Keratinocyte (primary cell): ENCODE results near the gene EPAS1. TPM values are rescaled to one million over a fixed set of nuclear protein-coding genes. Genes with fewer than 3 reads are reported as not detected.

Experiments used
- DNase-seq: peaks from one replicate; pipeline ENCODE4 v3.0.0-alpha.2; 2011; ENCODE audit warnings: low read depth, missing footprints, low spot score
- FAIRE-seq: peaks from 2 replicates; lab custom pipeline; 2011; peaks lifted over from hg19 to GRCh38; lab: Jason Lieb, UNC
- H2AFZ ChIP-seq: 2 replicates; pipeline ENCODE4 v1.6.0; 2012; ENCODE audit warnings: low read length, control low read depth, inconsistent platforms; ENCODE audit not compliant: control insufficient read depth
- H3K27ac ChIP-seq: 2 replicates; pipeline ENCODE4 v1.5.1; 2011; ENCODE audit warnings: low read length; ENCODE audit not compliant: control insufficient read depth, insufficient read depth
- H3K27me3 ChIP-seq: 3 replicates; pipeline ENCODE4 v1.6.0; 2011; ENCODE audit warnings: low read length; ENCODE audit not compliant: control insufficient read depth, insufficient read depth; ENCODE audit errors: extremely low read depth
- H3K36me3 ChIP-seq, 2 experiments: 2 replicates in 1 of 2; 3 replicates in 1 of 2; pipeline ENCODE4 v1.5.1; 2011; ENCODE audit warnings: low read length in 2 of 2, mild to moderate bottlenecking in 1 of 2; ENCODE audit not compliant: control insufficient read depth in 2 of 2, insufficient read depth in 2 of 2; ENCODE audit errors: extremely low read depth in 1 of 2
- H3K4me1 ChIP-seq: 3 replicates; pipeline ENCODE4 v1.5.1; 2011; ENCODE audit warnings: low read length; ENCODE audit not compliant: control insufficient read depth, insufficient read depth; ENCODE audit errors: extremely low read depth
- H3K4me2 ChIP-seq: 3 replicates; pipeline ENCODE4 v1.6.0; 2011; ENCODE audit warnings: low read depth, low read length; ENCODE audit not compliant: control insufficient read depth, insufficient read depth; ENCODE audit errors: extremely low read depth
- H3K4me3 ChIP-seq, 3 experiments: fragments of 200-600 bp in 1 of 3; sonication (generic) in 1 of 3; 2 replicates in 2 of 3; 3 replicates in 1 of 3; pipeline ENCODE4 v1.5.1; 2011 to 2016; ENCODE audit warnings: low read length in 3 of 3, mild to moderate bottlenecking in 3 of 3, control low read depth in 2 of 3, inconsistent platforms in 1 of 3, low read depth in 1 of 3, mixed read lengths in 1 of 3, mixed run types in 1 of 3, moderate library complexity in 1 of 3; ENCODE audit not compliant: control insufficient read depth in 2 of 3, insufficient read depth in 2 of 3; ENCODE audit errors: extremely low read depth in 1 of 3
- H3K79me2 ChIP-seq: 2 replicates; pipeline ENCODE4 v1.6.0; 2012; ENCODE audit warnings: low read length; ENCODE audit not compliant: control insufficient read depth, insufficient read depth
- H3K9ac ChIP-seq: 3 replicates; pipeline ENCODE4 v1.6.0; 2011; ENCODE audit warnings: low read length; ENCODE audit not compliant: control insufficient read depth, insufficient read depth; ENCODE audit errors: extremely low read depth
- H3K9me1 ChIP-seq: 3 replicates; pipeline ENCODE4 v1.6.0; 2011; ENCODE audit warnings: low read length; ENCODE audit not compliant: control insufficient read depth, insufficient read depth; ENCODE audit errors: extremely low read depth
- H3K9me3 ChIP-seq: 2 replicates; pipeline ENCODE4 v1.5.1; 2012; ENCODE audit warnings: low read depth, low read length; ENCODE audit not compliant: control insufficient read depth
- H4K20me1 ChIP-seq: 3 replicates; pipeline ENCODE4 v1.6.0; 2011; ENCODE audit warnings: low read length; ENCODE audit not compliant: control insufficient read depth, insufficient read depth; ENCODE audit errors: extremely low read depth
- EZH2 ChIP-seq: IDR thresholded peaks from one replicate; pipeline ENCODE4 v1.6.1; 2012; ENCODE audit warnings: inconsistent platforms, mild to moderate bottlenecking, low read length, moderate library complexity
- dilution Hi-C: fragments of 300-500 bp; cut with MboI; formaldehyde crosslinking; loops from one replicate; pipeline ENCODE4 v1.7.0; 2020; ENCODE audit warnings: low sequenced_read_pairs; ENCODE audit not compliant: extremely low pct_ligation_motif_present
- polyA plus RNA-seq, 5 experiments: library from polyadenylated mRNA; depleted of rRNA in 3 of 5; stranded (reverse) in 3 of 5; stranded (forward) in 1 of 5; unstranded in 1 of 5; fragments of >200 nt; gene quantifications; 1 replicate in 1 of 5; 2 replicates in 3 of 5; 3 replicates in 1 of 5; pipeline versions ENCODE4 v1.2.1 to v1.2.3, GENCODE V29; 2011 to 2012; ENCODE audit warnings: missing spikeins in 2 of 5, low read depth in 1 of 5, low replicate concordance in 1 of 5
- TF ChIP-seq, protein P1 (sequence below), 3 experiments: IDR thresholded peaks in 1 of 3; conservative IDR thresholded peaks in 1 of 3; optimal IDR thresholded peaks in 1 of 3; 2 replicates in 2 of 3; 3 replicates in 1 of 3; pipeline versions ENCODE3 to v1.5.1; 2011; ENCODE audit warnings: low read length in 3 of 3, mild to moderate bottlenecking in 3 of 3, moderate library complexity in 2 of 3, control low read depth in 1 of 3, inconsistent platforms in 1 of 3; ENCODE audit not compliant: insufficient read depth in 2 of 3; ENCODE audit errors: extremely low read depth in 1 of 3

Gene EPAS1
- polyA plus RNA-seq, 1 donor (not counting 4 experiments of a cell fraction or from before 2014, with no cell fraction given): 96.7 TPM

DNA sequence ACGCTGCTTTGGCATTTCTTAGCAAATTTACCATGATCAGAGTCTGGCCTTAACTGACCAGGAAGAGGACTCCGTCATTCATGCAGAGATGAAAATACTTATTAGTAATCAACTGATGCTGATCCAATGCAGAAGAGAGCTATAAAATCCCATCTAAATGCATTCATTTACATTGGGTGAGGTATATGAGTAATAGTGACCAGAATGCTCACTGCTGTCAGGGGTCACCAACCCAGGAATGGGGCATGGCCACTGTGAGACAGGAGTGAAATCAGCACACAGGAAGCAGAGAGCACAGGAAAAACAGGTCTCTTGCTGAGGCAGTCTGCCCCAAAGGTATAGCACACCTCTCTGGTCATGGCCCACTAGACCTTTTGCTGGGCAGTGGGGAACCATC lies 114.0 kb downstream of the EPAS1 start:
- H3K9ac ChIP-seq: no peak overlapping the region
- FAIRE-seq (no peak), DNase-seq (no peak)
- no peaks in the 10 kb centered on the region for H3K9me3 ChIP-seq
- H3K4me3 ChIP-seq: no peak overlapping the region
- H3K4me2 ChIP-seq: no peak overlapping the region
- dilution Hi-C loops: no loop called here
- TF ChIP-seq EZH2: no peak
- TF ChIP-seq, protein P1, sequence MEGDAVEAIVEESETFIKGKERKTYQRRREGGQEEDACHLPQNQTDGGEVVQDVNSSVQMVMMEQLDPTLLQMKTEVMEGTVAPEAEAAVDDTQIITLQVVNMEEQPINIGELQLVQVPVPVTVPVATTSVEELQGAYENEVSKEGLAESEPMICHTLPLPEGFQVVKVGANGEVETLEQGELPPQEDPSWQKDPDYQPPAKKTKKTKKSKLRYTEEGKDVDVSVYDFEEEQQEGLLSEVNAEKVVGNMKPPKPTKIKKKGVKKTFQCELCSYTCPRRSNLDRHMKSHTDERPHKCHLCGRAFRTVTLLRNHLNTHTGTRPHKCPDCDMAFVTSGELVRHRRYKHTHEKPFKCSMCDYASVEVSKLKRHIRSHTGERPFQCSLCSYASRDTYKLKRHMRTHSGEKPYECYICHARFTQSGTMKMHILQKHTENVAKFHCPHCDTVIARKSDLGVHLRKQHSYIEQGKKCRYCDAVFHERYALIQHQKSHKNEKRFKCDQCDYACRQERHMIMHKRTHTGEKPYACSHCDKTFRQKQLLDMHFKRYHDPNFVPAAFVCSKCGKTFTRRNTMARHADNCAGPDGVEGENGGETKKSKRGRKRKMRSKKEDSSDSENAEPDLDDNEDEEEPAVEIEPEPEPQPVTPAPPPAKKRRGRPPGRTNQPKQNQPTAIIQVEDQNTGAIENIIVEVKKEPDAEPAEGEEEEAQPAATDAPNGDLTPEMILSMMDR (optimal IDR thresholded peaks at IDR 0.05 in 1 of 3, IDR thresholded peaks at IDR 0.05 in 1 of 3, conservative IDR thresholded peaks at IDR 0.05 in 1 of 3; ENCODE audit: extremely low read depth in 1 of 3, insufficient read depth in 2 of 3, low read length in 3 of 3): no peak
- H3K27me3 ChIP-seq: no peaks in the 10 kb centered on the region
- no peak overlapping the region for H2AFZ ChIP-seq
- no peaks in the 10 kb centered on the region for H4K20me1 ChIP-seq
- H3K79me2 ChIP-seq: no peaks in the 10 kb centered on the region
- no peaks in the 10 kb centered on the region for H3K9me1 ChIP-seq
- H3K27ac ChIP-seq: no peak overlapping the region
- peaks cover 14% of the 10 kb centered on the region for H3K4me1 ChIP-seq
- no peaks in the 10 kb centered on the region for H3K36me3 ChIP-seq

DNA sequence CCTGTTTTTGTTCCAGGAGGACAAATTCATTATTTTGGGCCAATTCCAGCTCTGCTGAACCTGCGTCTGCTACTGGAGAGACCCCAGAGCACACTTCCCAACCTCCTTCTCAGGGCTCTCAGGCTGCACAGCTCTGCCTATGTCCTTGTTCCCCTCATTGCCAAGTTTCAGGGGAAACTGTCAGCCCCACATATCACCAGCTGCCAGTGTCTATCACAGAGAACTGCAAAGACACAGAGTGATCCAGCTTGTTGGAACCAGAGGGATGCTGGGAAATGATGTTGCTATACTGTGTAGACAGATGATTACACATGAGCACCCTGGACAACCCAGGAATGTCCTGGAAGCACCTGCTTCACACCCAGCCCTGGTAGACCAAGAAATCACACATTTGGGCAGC lies 114.8 kb downstream of the EPAS1 start:
- Histone ChIP-seq H4K20me1 (no peaks in the 10 kb centered on the region), H3K9ac (no peak overlapping the region), H3K4me2 (no peak overlapping the region), H3K4me3 (no peak overlapping the region), H3K36me3 (no peaks in the 10 kb centered on the region), H3K79me2 (no peaks in the 10 kb centered on the region), H3K9me3 (no peaks in the 10 kb centered on the region), H3K27me3 (no peaks in the 10 kb centered on the region), H3K4me1 (peaks cover 14% of the 10 kb centered on the region), H2AFZ (no peak overlapping the region), H3K9me1 (no peaks in the 10 kb centered on the region), H3K27ac (no peak overlapping the region)
- FAIRE-seq: no peak
- DNase-seq: no peak
- dilution Hi-C loops: no loop called here
- TF ChIP-seq EZH2: no peak
- TF ChIP-seq, protein P1 (optimal IDR thresholded peaks at IDR 0.05 in 1 of 3, IDR thresholded peaks at IDR 0.05 in 1 of 3, conservative IDR thresholded peaks at IDR 0.05 in 1 of 3; ENCODE audit: extremely low read depth in 1 of 3, insufficient read depth in 2 of 3, low read length in 3 of 3): no peak
